ENCODE results near the gene VMP1. TPM values are rescaled to one million over a fixed set of nuclear protein-coding genes. Genes with fewer than 3 reads are reported as not detected.

The VMP1 gene
- total and polyA plus RNA-seq, 2 of the 13 experiments (the other 11 are each of a cell fraction or from before 2014, with no cell fraction given): 186 to 271 TPM

- TF ChIP-seq TEF (CRISPR knock-in tag; IDR thresholded peaks at IDR 0.05): no peak
- no peak for TF ChIP-seq ZNF563 (CRISPR knock-in tag; IDR thresholded peaks at IDR 0.05)
- 0 out of 2 replicates have a peak, but pooled peaks have one; percentile 94 for TF ChIP-seq RORA (CRISPR knock-in tag; IDR thresholded peaks at IDR 0.05)
- no peak for TF ChIP-seq CCDC6 (CRISPR knock-in tag; IDR thresholded peaks at IDR 0.05)
- peak; percentile 64; the same call in 1 of the 2 replicates for TF ChIP-seq DPF2 (CRISPR knock-in tag; IDR thresholded peaks at IDR 0.05; ENCODE audit: borderline replicate concordance, low read depth)
- 0 out of 2 replicates have a peak, but pooled peaks have one; percentile 73 for TF ChIP-seq ZNF20 (CRISPR knock-in tag; IDR thresholded peaks at IDR 0.05)
- TF ChIP-seq ZC3H4 (CRISPR knock-in tag; IDR thresholded peaks at IDR 0.05; ENCODE audit: borderline replicate concordance): no peak
- TF ChIP-seq, protein P1, sequence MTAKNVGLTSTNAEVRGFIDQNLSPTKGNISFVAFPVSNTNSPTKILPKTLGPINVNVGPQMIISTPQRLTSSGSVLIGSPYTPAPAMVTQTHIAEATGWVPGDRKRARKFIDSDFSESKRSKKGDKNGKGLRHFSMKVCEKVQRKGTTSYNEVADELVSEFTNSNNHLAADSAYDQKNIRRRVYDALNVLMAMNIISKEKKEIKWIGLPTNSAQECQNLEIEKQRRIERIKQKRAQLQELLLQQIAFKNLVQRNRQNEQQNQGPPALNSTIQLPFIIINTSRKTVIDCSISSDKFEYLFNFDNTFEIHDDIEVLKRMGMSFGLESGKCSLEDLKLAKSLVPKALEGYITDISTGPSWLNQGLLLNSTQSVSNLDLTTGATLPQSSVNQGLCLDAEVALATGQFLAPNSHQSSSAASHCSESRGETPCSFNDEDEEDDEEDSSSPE (CRISPR knock-in tag; IDR thresholded peaks at IDR 0.05): peak; percentile 84
- TF ChIP-seq RXRA (CRISPR knock-in tag; IDR thresholded peaks at IDR 0.05): no peak; the same call in 1 of the 2 replicates
- peak; percentile 73; the same call in 1 of the 2 replicates for TF ChIP-seq ZNF362 (CRISPR knock-in tag; IDR thresholded peaks at IDR 0.05; ENCODE audit: borderline replicate concordance)
- no peak for TF ChIP-seq KAT2B (IDR thresholded peaks at IDR 0.05; ENCODE audit: borderline replicate concordance, low read depth, low read length)
- TF ChIP-seq, protein P2, sequence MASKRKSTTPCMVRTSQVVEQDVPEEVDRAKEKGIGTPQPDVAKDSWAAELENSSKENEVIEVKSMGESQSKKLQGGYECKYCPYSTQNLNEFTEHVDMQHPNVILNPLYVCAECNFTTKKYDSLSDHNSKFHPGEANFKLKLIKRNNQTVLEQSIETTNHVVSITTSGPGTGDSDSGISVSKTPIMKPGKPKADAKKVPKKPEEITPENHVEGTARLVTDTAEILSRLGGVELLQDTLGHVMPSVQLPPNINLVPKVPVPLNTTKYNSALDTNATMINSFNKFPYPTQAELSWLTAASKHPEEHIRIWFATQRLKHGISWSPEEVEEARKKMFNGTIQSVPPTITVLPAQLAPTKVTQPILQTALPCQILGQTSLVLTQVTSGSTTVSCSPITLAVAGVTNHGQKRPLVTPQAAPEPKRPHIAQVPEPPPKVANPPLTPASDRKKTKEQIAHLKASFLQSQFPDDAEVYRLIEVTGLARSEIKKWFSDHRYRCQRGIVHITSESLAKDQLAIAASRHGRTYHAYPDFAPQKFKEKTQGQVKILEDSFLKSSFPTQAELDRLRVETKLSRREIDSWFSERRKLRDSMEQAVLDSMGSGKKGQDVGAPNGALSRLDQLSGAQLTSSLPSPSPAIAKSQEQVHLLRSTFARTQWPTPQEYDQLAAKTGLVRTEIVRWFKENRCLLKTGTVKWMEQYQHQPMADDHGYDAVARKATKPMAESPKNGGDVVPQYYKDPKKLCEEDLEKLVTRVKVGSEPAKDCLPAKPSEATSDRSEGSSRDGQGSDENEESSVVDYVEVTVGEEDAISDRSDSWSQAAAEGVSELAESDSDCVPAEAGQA (IDR thresholded peaks at IDR 0.05; ENCODE audit: low read depth): no peak
- TF ChIP-seq, protein P2 (CRISPR knock-in tag; IDR thresholded peaks at IDR 0.05; ENCODE audit: borderline replicate concordance): peak; percentile 60; the same call in 1 of the 2 replicates
- TF ChIP-seq, protein P3, sequence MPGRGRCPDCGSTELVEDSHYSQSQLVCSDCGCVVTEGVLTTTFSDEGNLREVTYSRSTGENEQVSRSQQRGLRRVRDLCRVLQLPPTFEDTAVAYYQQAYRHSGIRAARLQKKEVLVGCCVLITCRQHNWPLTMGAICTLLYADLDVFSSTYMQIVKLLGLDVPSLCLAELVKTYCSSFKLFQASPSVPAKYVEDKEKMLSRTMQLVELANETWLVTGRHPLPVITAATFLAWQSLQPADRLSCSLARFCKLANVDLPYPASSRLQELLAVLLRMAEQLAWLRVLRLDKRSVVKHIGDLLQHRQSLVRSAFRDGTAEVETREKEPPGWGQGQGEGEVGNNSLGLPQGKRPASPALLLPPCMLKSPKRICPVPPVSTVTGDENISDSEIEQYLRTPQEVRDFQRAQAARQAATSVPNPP (CRISPR knock-in tag; IDR thresholded peaks at IDR 0.05): no peak
Observed at GRCh38 chr17:59837308-59838051, 130.0 kb downstream of the VMP1 start (continued).
